ENCODE data around the gene CACNB4. TPM values are rescaled to one million over a fixed set of nuclear protein-coding genes. Genes with fewer than 3 reads are reported as not detected.

The CACNB4 gene
- total RNA-seq, 1 experiment from 2014 or later, result 2.0 TPM

- no peak for TF ChIP-seq TCF7L2 (IDR thresholded peaks at IDR 0.05; ENCODE audit: borderline replicate concordance, extremely low read depth, insufficient read depth, insufficient read length)
- no peak for TF ChIP-seq REST (IDR thresholded peaks at IDR 0.05; ENCODE audit: low read depth)
- no peak for TF ChIP-seq ELF1 (IDR thresholded peaks at IDR 0.05; ENCODE audit: borderline replicate concordance, low read depth)
- no peak for TF ChIP-seq EZH2 (IDR thresholded peaks at IDR 0.05)
Observed at GRCh38 chr2:152089238-152089637, 9.6 kb downstream of the CACNB4 start (continued).

- H3K9ac ChIP-seq (ENCODE audit: low read length), result no peak overlapping the region
- no peaks in the 10 kb centered on the region for H3K4me1 ChIP-seq (ENCODE audit: control insufficient read depth in 1 of 2, insufficient read depth in 2 of 2, low read length in 2 of 2)
- no peaks in the 10 kb centered on the region for H3K9me2 ChIP-seq (ENCODE audit: insufficient read depth)
- POLR2A ChIA-PET, result no interaction called here
- no peaks in the 10 kb centered on the region for H3K36me3 ChIP-seq (ENCODE audit: control insufficient read depth in 1 of 2, insufficient read depth in 2 of 2, low read length in 2 of 2)
- no peaks in the 10 kb centered on the region for H4K20me1 ChIP-seq (ENCODE audit: insufficient read depth)
- DNase-seq (ENCODE audit: low read depth, low spot score) (no peak), ATAC-seq (no peak)
- no peak overlapping the region for H3K27ac ChIP-seq (ENCODE audit: low read depth, low read length)
- BruUV-seq (replicated peaks), result no TSS peak
- no peaks in the 10 kb centered on the region for H3K9me3 ChIP-seq (ENCODE audit: control insufficient read depth in 1 of 2, insufficient read depth in 1 of 2, low read depth in 1 of 2, low read length in 2 of 2)
- H3K4me3 ChIP-seq (replicated peaks in 1 of 2; ENCODE audit: low read depth in 1 of 2, low read length in 2 of 2), result no peak overlapping the region
- no peak overlapping the region for H2AFZ ChIP-seq (ENCODE audit: low read depth, low read length, poor library complexity, severe bottlenecking)
- no peak overlapping the region for H3K4me2 ChIP-seq (ENCODE audit: low read length)
- CTCF ChIA-PET, result no interaction called here
- intact Hi-C loops (cut with micrococcal nuclease), result no loop called here
- RAD21 ChIA-PET (ENCODE audit: low non-redundant PET in 1 of 2, low total read pairs in 2 of 2, uncharacterized antibody in 2 of 2, unreplicated experiment in 2 of 2), result no interaction called here
- no peaks in the 10 kb centered on the region for H3K79me2 ChIP-seq (ENCODE audit: insufficient read depth, low read length)
- no peaks in the 10 kb centered on the region for H3K27me3 ChIP-seq (ENCODE audit: insufficient read depth, low read length)
- TF ChIP-seq CBX3 (IDR thresholded peaks at IDR 0.05; ENCODE audit: low read depth), result no peak
- no peak for TF ChIP-seq ZBTB33 (IDR thresholded peaks at IDR 0.05; ENCODE audit: extremely low read depth, insufficient replicate concordance, low read length)
- TF ChIP-seq JUND (IDR thresholded peaks at IDR 0.05), result no peak
- TF ChIP-seq MAX (IDR thresholded peaks at IDR 0.05), result no peak
- TF ChIP-seq ZFX (IDR thresholded peaks at IDR 0.05), result no peak
- no peak for TF ChIP-seq EZH2 (IDR thresholded peaks at IDR 0.05)
- TF ChIP-seq ELF1 (IDR thresholded peaks at IDR 0.05; ENCODE audit: borderline replicate concordance, low read depth), result no peak
- TF ChIP-seq RAD21 (IDR thresholded peaks at IDR 0.05; ENCODE audit: low read depth), result no peak
- no peak for TF ChIP-seq EGR1 (IDR thresholded peaks at IDR 0.05; ENCODE audit: low read depth)
- no peak for TF ChIP-seq TCF7L2 (IDR thresholded peaks at IDR 0.05; ENCODE audit: borderline replicate concordance, extremely low read depth, insufficient read depth, insufficient read length)
- no peak for TF ChIP-seq CTCF (IDR thresholded peaks at IDR 0.05 in 2 of 3, conservative IDR thresholded peaks at IDR 0.05 in 1 of 3; ENCODE audit: borderline replicate concordance in 1 of 3, insufficient read depth in 1 of 3, low read depth in 2 of 3, low read length in 2 of 3)
- TF ChIP-seq YY1 (IDR thresholded peaks at IDR 0.05; ENCODE audit: extremely low read depth, insufficient replicate concordance, low read depth, low read length), result no peak
- no peak for TF ChIP-seq CEBPB (IDR thresholded peaks at IDR 0.05; ENCODE audit: low read depth)
- TF ChIP-seq EZH2phosphoT487 (IDR thresholded peaks at IDR 0.05; ENCODE audit: borderline replicate concordance), result no peak
- TF ChIP-seq ATF3 (IDR thresholded peaks at IDR 0.05), result no peak
- TF ChIP-seq POLR2AphosphoS5 (IDR thresholded peaks at IDR 0.05; ENCODE audit: low read depth, low read length), result no peak
- no peak for TF ChIP-seq ZNF274 (IDR thresholded peaks at IDR 0.05; ENCODE audit: low read depth, low read length)
Observed at GRCh38 chr2:152088006-152088405, 10.8 kb downstream of the CACNB4 start.

Measured in HCT116 (cell line).